SH-SY5Y (cell line): ENCODE data around the gene CLSTN2.

ENCODE experiments used
- GATA2 ChIP-seq: IDR thresholded peaks from 2 replicates; pipeline ENCODE4 v1.6.1; 2011; ENCODE audit warnings: mild to moderate bottlenecking, low read depth, low read length
- GATA3 ChIP-seq: IDR thresholded peaks from 2 replicates; pipeline ENCODE4 v1.6.1; 2011; ENCODE audit warnings: low read depth, mild to moderate bottlenecking, low read length, moderate library complexity

DNA sequence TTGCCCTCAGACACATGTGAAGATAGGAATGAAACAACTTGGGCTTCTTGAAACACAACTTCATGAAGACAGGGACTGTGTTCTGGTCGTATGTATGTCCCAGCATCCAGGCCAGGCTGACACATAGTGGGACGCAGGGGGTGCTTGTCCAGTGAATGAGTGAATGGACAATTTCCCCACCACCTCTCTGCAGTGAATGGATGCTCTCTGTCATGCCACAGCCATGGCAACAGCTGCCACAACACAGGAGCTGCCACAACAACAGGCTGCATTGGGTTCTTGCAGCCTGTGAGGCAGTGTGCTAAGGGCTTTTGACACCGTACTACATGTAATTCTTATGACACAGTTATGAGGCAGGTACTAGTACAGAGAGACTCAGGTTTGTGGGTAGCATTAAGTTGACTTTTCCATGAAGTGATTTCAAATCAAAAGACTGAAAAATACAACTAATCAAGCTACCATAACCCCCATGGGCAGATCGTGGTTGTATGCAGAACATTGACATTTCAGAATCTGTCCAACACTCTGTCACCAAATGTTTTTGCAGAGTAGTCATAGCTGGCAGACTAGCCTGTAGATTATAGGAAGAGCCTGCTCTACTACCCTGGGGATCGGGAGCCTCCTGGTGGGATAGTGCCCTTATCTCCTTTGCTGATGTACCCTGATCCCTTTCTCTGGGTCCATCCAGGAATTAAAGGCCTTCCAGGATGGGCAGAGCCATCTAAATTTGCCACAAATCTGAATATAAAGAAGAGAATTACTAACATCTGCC lies 40.8 kb downstream of the CLSTN2 start:
- TF ChIP-seq GATA2 (peak; percentile 24; the same call in 1 of the 2 replicates), GATA3 (no peak)
